Fibroblast of lung (primary cell): Measurements from ENCODE around the gene GRK4. TPM values are rescaled to one million over a fixed set of nuclear protein-coding genes. Genes with fewer than 3 reads are reported as not detected.

Source experiments
- DNase-seq, 2 donors: peaks; one replicate each; pipeline versions ENCODE4 v3.0.0 to v3.0.0-alpha.2; 2010; ENCODE audit warnings: low read depth in 2 of 2
- H2AFZ ChIP-seq: 2 replicates; pipeline ENCODE4 v1.5.1; 2012; ENCODE audit warnings: low read length, control low read depth, inconsistent platforms
- H3K27ac ChIP-seq: 2 replicates; pipeline ENCODE4 v1.5.1; 2011; ENCODE audit warnings: low read length, control low read depth; ENCODE audit not compliant: insufficient read depth
- H3K27me3 ChIP-seq: 2 replicates; pipeline ENCODE4 v1.5.1; 2011; ENCODE audit warnings: mild to moderate bottlenecking, low read length; ENCODE audit not compliant: control insufficient read depth, insufficient read depth
- H3K36me3 ChIP-seq: 2 replicates; pipeline ENCODE4 v1.5.1; 2011; ENCODE audit warnings: low read length; ENCODE audit not compliant: control insufficient read depth, insufficient read depth
- H3K4me1 ChIP-seq: 2 replicates; pipeline ENCODE4 v1.5.1; 2011; ENCODE audit warnings: low read length; ENCODE audit not compliant: control insufficient read depth, insufficient read depth; ENCODE audit errors: extremely low read depth
- H3K4me2 ChIP-seq: 2 replicates; pipeline ENCODE4 v1.5.1; 2011; ENCODE audit warnings: low read length, control low read depth; ENCODE audit not compliant: insufficient read depth; ENCODE audit errors: extremely low read depth
- H3K4me3 ChIP-seq, 4 experiments: fragments of 200-600 bp in 1 of 4; sonication (generic) in 1 of 4; replicated peaks in 1 of 4; 2 replicates each; pipeline ENCODE4 v1.5.1; 2011 to 2016; ENCODE audit warnings: low read length in 4 of 4, low read depth in 3 of 4, mild to moderate bottlenecking in 3 of 4, control low read depth in 2 of 4, inconsistent platforms in 1 of 4, mixed read lengths in 1 of 4; ENCODE audit not compliant: insufficient read depth in 1 of 4; ENCODE audit errors: control extremely low read depth in 1 of 4
- H3K79me2 ChIP-seq: 2 replicates; pipeline ENCODE4 v1.5.1; 2012; ENCODE audit warnings: mild to moderate bottlenecking, low read length, inconsistent platforms; ENCODE audit not compliant: control insufficient read depth, insufficient read depth
- H3K9ac ChIP-seq: 2 replicates; pipeline ENCODE4 v1.5.1; 2011; ENCODE audit warnings: mild to moderate bottlenecking, low read length, control low read depth; ENCODE audit not compliant: insufficient read depth
- H3K9me3 ChIP-seq: 2 replicates; pipeline ENCODE4 v1.5.1; 2012; ENCODE audit warnings: low read depth, low read length; ENCODE audit not compliant: control insufficient read depth, insufficient read depth
- H4K20me1 ChIP-seq: 2 replicates; pipeline ENCODE4 v1.5.1; 2011; ENCODE audit warnings: low read length; ENCODE audit not compliant: control insufficient read depth, insufficient read depth; ENCODE audit errors: extremely low read depth
- CTCF ChIP-seq, 2 donors: IDR thresholded peaks in 1 of 2; conservative IDR thresholded peaks in 1 of 2; 1 replicate in 1 of 2; 2 replicates in 1 of 2; pipeline ENCODE4 v1.5.1; 2011 to 2012; ENCODE audit warnings: low read length in 2 of 2, control low read depth in 1 of 2, inconsistent platforms in 1 of 2, low read depth in 1 of 2, mild to moderate bottlenecking in 1 of 2
- EZH2 ChIP-seq: IDR thresholded peaks from 2 replicates; pipeline ENCODE4 v1.5.1; 2012; ENCODE audit warnings: low read length, control low read depth, mild to moderate bottlenecking; ENCODE audit errors: missing control alignments
- polyA plus RNA-seq, 2 donors: library from polyadenylated mRNA; depleted of rRNA in 1 of 2; stranded (reverse) in 1 of 2; unstranded in 1 of 2; fragments of >200 nt; gene quantifications; 2 replicates each; pipeline ENCODE4 v1.2.1, GENCODE V29; 2011 to 2012; ENCODE audit warnings: missing spikeins in 1 of 2
- total RNA-seq: library from RNA; depleted of rRNA; stranded (reverse); fragments of >200 nt; gene quantifications from 2 replicates; pipeline ENCODE4 v1.2.1, GENCODE V29; 2014

The GRK4 gene
- total and polyA plus RNA-seq, 2 donors (not counting 1 experiment from before 2014, with no cell fraction given): 4.4 to 5.9 TPM

- H3K4me2 ChIP-seq: no peak overlapping the region
- TF ChIP-seq EZH2 (no peak), CTCF (conservative IDR thresholded peaks at IDR 0.05 in 1 of 2, IDR thresholded peaks at IDR 0.05 in 1 of 2; ENCODE audit: low read depth in 1 of 2, low read length in 2 of 2) (no peak)
- no peak for DNase-seq
- H4K20me1 ChIP-seq: no peaks in the 10 kb centered on the region
- no peaks in the 10 kb centered on the region for H3K79me2 ChIP-seq
- no peak overlapping the region for H3K27ac ChIP-seq
- H3K9me3 ChIP-seq: no peaks in the 10 kb centered on the region
- peaks cover 4% of the 10 kb centered on the region for H3K4me1 ChIP-seq
- no peak overlapping the region for H3K9ac ChIP-seq
- no peak overlapping the region for H2AFZ ChIP-seq
- no peak overlapping the region for H3K4me3 ChIP-seq
- H3K36me3 ChIP-seq: no peaks in the 10 kb centered on the region
- no peaks in the 10 kb centered on the region for H3K27me3 ChIP-seq
Observed at GRCh38 chr4:3069661-3070199, 106.4 kb downstream of the GRK4 start.

GRCh38 chr4:3070709-3071500, 107.5 kb downstream of the GRK4 start:
- Histone ChIP-seq H3K9ac (no peak overlapping the region), H3K36me3 (no peaks in the 10 kb centered on the region), H4K20me1 (no peaks in the 10 kb centered on the region), H3K4me3 (no peak overlapping the region), H3K4me2 (no peak overlapping the region), H3K27ac (no peak overlapping the region), H3K4me1 (peaks cover 4% of the 10 kb centered on the region), H2AFZ (peak overlapping the region; percentile 19), H3K79me2 (peaks cover 9% of the 10 kb centered on the region), H3K27me3 (no peaks in the 10 kb centered on the region), H3K9me3 (no peaks in the 10 kb centered on the region)
- TF ChIP-seq EZH2 (no peak), CTCF (conservative IDR thresholded peaks at IDR 0.05 in 1 of 2, IDR thresholded peaks at IDR 0.05 in 1 of 2; ENCODE audit: low read depth in 1 of 2, low read length in 2 of 2) (no peak)
- peak in 1 of 2 donors; percentile 40 for DNase-seq

GRCh38 chr4:3071811-3072210, 108.4 kb downstream of the GRK4 start:
- H4K20me1 ChIP-seq: no peaks in the 10 kb centered on the region
- DNase-seq: peak; percentile 12 to 19
- no peaks in the 10 kb centered on the region for H3K36me3 ChIP-seq
- peaks cover 12% of the 10 kb centered on the region for H3K4me1 ChIP-seq
- H3K79me2 ChIP-seq: peaks cover 18% of the 10 kb centered on the region
- no peak overlapping the region for H3K4me3 ChIP-seq
- H3K27me3 ChIP-seq: no peaks in the 10 kb centered on the region
- TF ChIP-seq CTCF (conservative IDR thresholded peaks at IDR 0.05 in 1 of 2, IDR thresholded peaks at IDR 0.05 in 1 of 2; ENCODE audit: low read depth in 1 of 2, low read length in 2 of 2) (no peak), EZH2 (no peak)
- H3K9me3 ChIP-seq: no peaks in the 10 kb centered on the region
- no peak overlapping the region for H3K4me2 ChIP-seq
- H3K27ac ChIP-seq: no peak overlapping the region
- H2AFZ ChIP-seq: no peak overlapping the region
- no peak overlapping the region for H3K9ac ChIP-seq
